ENCODE data around the gene ADPRHL1. TPM values are rescaled to one million over a fixed set of nuclear protein-coding genes. Genes with fewer than 3 reads are reported as not detected.

Gene ADPRHL1
- total and polyA plus RNA-seq, 4 donors = 0.28 to 0.67 (median 0.55) TPM

DNA sequence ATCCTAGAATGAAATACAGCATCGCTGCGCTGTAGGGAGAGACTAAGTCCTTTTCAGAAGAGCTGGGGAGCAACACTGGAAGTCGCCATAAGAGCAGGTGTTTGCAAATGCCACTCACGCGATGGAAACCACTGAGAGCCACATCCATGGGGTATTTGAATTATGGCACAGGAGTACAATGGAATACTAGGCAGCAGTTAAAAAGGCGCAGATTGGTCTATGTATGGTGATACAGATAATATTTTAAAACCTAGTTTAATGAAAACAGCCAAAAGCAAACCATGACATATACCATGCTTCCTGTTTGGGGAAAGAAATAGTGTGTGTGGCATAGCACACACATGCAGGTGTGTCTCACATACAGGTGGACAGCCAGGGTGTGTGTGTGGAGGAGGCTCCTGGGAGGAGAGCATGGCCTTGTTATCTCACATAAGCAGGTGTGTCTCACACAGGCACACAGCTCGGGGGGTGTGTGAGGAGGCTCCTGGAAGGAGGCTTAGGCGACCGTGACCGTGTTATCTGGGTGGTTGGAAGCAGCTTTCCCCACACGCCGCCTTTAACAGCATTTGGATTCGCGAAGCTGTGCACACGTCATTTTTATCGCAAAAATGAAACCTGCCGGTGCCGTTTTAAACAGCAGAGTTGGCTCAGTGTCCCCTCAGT lies 33.6 kb downstream of the ADPRHL1 start:
- 97% methylated on average over 18 of the region's 18 CpGs for WGBS
- DNase-seq (ENCODE audit: low spot score) = no peak
- no peak overlapping the region for H3K4me3 ChIP-seq (ENCODE audit: low read depth in 1 of 3, low read length in 3 of 3)

DNA sequence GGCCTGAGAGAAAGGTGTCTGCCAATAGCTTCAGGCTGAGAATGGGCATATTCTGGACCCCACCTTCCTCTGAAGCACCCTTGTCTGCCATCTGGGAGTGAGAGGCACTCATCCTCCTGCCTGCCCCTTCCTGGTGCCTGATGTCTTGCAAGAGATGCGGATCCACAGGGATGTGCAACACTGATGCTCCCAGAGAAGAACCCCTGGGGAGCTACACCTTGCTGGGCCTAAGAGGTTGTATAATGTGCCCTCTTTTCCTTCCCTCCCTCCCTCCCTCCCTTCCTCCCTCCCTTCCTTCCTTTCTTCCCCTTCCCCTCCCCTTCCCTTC lies 34.6 kb downstream of the ADPRHL1 start:
- no peak overlapping the region for H3K9ac ChIP-seq (ENCODE audit: low read depth in 1 of 2, low read length in 2 of 2)
- no peaks in the 10 kb centered on the region for H3K9me3 ChIP-seq (ENCODE audit: control insufficient read depth in 4 of 4, low read length in 3 of 4)
- TF ChIP-seq, protein P1, sequence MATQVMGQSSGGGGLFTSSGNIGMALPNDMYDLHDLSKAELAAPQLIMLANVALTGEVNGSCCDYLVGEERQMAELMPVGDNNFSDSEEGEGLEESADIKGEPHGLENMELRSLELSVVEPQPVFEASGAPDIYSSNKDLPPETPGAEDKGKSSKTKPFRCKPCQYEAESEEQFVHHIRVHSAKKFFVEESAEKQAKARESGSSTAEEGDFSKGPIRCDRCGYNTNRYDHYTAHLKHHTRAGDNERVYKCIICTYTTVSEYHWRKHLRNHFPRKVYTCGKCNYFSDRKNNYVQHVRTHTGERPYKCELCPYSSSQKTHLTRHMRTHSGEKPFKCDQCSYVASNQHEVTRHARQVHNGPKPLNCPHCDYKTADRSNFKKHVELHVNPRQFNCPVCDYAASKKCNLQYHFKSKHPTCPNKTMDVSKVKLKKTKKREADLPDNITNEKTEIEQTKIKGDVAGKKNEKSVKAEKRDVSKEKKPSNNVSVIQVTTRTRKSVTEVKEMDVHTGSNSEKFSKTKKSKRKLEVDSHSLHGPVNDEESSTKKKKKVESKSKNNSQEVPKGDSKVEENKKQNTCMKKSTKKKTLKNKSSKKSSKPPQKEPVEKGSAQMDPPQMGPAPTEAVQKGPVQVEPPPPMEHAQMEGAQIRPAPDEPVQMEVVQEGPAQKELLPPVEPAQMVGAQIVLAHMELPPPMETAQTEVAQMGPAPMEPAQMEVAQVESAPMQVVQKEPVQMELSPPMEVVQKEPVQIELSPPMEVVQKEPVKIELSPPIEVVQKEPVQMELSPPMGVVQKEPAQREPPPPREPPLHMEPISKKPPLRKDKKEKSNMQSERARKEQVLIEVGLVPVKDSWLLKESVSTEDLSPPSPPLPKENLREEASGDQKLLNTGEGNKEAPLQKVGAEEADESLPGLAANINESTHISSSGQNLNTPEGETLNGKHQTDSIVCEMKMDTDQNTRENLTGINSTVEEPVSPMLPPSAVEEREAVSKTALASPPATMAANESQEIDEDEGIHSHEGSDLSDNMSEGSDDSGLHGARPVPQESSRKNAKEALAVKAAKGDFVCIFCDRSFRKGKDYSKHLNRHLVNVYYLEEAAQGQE (IDR thresholded peaks at IDR 0.05) = no peak
- TF ChIP-seq JUND (IDR thresholded peaks at IDR 0.05) (no peak), RXRA (IDR thresholded peaks at IDR 0.05) (no peak), SP1 (IDR thresholded peaks at IDR 0.05) (no peak), GABPA (IDR thresholded peaks at IDR 0.05 in 1 of 2, conservative IDR thresholded peaks at IDR 0.05 in 1 of 2) (no peak), TAF1 (conservative IDR thresholded peaks at IDR 0.05) (no peak), HNF4A (conservative IDR thresholded peaks at IDR 0.05) (no peak), YY1 (IDR thresholded peaks at IDR 0.05) (no peak), HNF4G (IDR thresholded peaks at IDR 0.05) (no peak), EGR1 (IDR thresholded peaks at IDR 0.05; ENCODE audit: low read depth in 2 of 2) (no peak)
- TF ChIP-seq, protein P2, sequence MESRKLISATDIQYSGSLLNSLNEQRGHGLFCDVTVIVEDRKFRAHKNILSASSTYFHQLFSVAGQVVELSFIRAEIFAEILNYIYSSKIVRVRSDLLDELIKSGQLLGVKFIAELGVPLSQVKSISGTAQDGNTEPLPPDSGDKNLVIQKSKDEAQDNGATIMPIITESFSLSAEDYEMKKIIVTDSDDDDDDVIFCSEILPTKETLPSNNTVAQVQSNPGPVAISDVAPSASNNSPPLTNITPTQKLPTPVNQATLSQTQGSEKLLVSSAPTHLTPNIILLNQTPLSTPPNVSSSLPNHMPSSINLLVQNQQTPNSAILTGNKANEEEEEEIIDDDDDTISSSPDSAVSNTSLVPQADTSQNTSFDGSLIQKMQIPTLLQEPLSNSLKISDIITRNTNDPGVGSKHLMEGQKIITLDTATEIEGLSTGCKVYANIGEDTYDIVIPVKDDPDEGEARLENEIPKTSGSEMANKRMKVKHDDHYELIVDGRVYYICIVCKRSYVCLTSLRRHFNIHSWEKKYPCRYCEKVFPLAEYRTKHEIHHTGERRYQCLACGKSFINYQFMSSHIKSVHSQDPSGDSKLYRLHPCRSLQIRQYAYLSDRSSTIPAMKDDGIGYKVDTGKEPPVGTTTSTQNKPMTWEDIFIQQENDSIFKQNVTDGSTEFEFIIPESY (IDR thresholded peaks at IDR 0.05) = no peak
- TF ChIP-seq, protein P3, sequence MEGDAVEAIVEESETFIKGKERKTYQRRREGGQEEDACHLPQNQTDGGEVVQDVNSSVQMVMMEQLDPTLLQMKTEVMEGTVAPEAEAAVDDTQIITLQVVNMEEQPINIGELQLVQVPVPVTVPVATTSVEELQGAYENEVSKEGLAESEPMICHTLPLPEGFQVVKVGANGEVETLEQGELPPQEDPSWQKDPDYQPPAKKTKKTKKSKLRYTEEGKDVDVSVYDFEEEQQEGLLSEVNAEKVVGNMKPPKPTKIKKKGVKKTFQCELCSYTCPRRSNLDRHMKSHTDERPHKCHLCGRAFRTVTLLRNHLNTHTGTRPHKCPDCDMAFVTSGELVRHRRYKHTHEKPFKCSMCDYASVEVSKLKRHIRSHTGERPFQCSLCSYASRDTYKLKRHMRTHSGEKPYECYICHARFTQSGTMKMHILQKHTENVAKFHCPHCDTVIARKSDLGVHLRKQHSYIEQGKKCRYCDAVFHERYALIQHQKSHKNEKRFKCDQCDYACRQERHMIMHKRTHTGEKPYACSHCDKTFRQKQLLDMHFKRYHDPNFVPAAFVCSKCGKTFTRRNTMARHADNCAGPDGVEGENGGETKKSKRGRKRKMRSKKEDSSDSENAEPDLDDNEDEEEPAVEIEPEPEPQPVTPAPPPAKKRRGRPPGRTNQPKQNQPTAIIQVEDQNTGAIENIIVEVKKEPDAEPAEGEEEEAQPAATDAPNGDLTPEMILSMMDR (IDR thresholded peaks at IDR 0.05; ENCODE audit: low read depth, low read length, missing input control) = no peak
- 93% methylated on average over 1 of the region's 1 CpG for WGBS
- no peak overlapping the region for H3K4me3 ChIP-seq (ENCODE audit: low read depth in 1 of 3, low read length in 3 of 3)
- DNase-seq (ENCODE audit: low spot score) = no peak
- no peaks in the 10 kb centered on the region for H3K4me1 ChIP-seq (ENCODE audit: control insufficient read depth in 4 of 4, insufficient read depth in 4 of 4, low read length in 3 of 4)
- H3K27me3 ChIP-seq (ENCODE audit: control insufficient read depth in 4 of 4, insufficient read depth in 4 of 4, low read length in 3 of 4) = no peaks in the 10 kb centered on the region
- no peaks in the 10 kb centered on the region for H3K36me3 ChIP-seq (ENCODE audit: control insufficient read depth in 4 of 4, insufficient read depth in 3 of 4, low read depth in 1 of 4, low read length in 3 of 4)
- H3K27ac ChIP-seq (ENCODE audit: low read depth in 1 of 2, low read length in 2 of 2) = no peak overlapping the region

More for the DNA sequence above, 33.6 kb downstream of the ADPRHL1 start:
- Histone ChIP-seq H3K27me3 (ENCODE audit: control insufficient read depth in 4 of 4, insufficient read depth in 4 of 4, low read length in 3 of 4) (no peaks in the 10 kb centered on the region), H3K4me1 (ENCODE audit: control insufficient read depth in 4 of 4, insufficient read depth in 4 of 4, low read length in 3 of 4) (no peaks in the 10 kb centered on the region), H3K9me3 (ENCODE audit: control insufficient read depth in 4 of 4, low read length in 3 of 4) (no peaks in the 10 kb centered on the region), H3K9ac (ENCODE audit: low read depth in 1 of 2, low read length in 2 of 2) (no peak overlapping the region), H3K27ac (ENCODE audit: low read depth in 1 of 2, low read length in 2 of 2) (no peak overlapping the region), H3K36me3 (ENCODE audit: control insufficient read depth in 4 of 4, insufficient read depth in 3 of 4, low read depth in 1 of 4, low read length in 3 of 4) (no peaks in the 10 kb centered on the region)
- no peak for TF ChIP-seq RXRA (IDR thresholded peaks at IDR 0.05)
- TF ChIP-seq HNF4G (IDR thresholded peaks at IDR 0.05) = no peak
